SU-DHL-6 (cell line): ENCODE results near the gene DNAJB2.
A peak's percentile ranks its signal among the peaks of the same experiment; 100 is the strongest.

Experiments
- CTCF ChIP-seq: fragments of 200-600 bp; sonication (generic); IDR thresholded peaks from one replicate; pipeline ENCODE4 v1.5.1; 2017; ENCODE audit warnings: antibody characterized with exemption, mild to moderate bottlenecking, low read length, moderate library complexity; ENCODE audit not compliant: insufficient read depth, poor library complexity, severe bottlenecking
- EZH2phosphoT487 ChIP-seq: fragments of 200-600 bp; sonication (generic), shearing (Covaris generic); conservative IDR thresholded peaks from 2 replicates; pipeline ENCODE4 v1.6.1; 2018; ENCODE audit warnings: mild to moderate bottlenecking, antibody characterized with exemption, low read length, moderate library complexity, mixed read lengths

DNA sequence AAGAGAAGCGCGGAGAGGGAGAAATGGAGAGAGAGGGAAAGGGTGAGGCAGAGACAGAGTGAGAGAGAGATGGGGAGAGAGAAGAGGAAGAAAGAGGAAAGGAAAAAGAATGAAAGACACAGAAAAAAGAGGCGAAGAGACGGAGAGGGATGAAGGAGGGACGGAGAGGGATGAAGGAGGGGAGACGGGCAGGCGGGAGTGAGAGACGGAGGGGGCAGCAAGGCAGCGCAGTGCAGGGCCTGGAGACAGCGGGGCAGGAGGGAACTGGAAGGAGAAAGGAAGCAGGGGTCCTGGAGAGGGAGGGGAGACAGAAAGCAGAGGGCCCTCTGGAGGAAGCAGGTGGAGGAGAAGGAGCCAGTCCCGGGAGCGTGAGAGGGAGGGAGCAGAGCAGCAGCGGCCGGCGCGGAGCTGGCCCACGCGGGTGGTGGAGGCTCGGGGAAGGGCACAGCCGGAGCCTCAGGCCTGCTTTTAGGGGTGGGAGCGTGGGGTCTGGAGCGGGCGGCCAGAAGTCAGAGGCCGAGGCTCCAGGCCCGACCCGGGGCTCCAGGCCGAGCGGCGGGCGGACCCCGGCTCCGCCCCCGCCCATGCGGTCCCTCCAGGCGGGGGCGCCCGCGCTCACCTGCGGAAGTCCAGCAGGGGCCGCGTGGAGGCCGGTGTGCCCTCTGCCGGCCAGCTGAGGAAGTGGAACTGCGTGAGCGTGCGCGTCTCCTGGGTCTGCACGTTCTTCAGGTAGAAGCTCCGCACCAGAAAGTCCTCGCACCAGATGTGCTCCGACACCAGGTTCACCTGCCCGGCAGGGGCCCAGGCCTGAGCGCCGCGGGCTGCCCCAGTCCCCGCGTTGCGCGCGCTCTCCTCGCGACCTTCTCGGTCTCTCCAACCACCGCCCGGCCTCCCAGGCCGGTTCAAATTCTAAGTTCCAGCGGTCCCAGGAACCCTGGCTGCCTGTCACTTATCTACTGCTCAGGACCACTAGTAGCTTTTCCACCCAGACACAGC lies 15.5 kb downstream of the DNAJB2 start:
- TF ChIP-seq CTCF (peak; percentile 97), EZH2phosphoT487 (no peak)
